ENCODE results near the gene UBE2E1. TPM values are rescaled to one million over a fixed set of nuclear protein-coding genes. Genes with fewer than 3 reads are reported as not detected.
"Not testable (repeated sequence)": the region's sequence is repeated elsewhere in the genome, so short reads cannot be mapped to it uniquely, and the experiment has no call there.

UBE2E1 gene
- total RNA-seq, 2 donors from 2014 or later, result 41.2 to 53.3 TPM

DNA sequence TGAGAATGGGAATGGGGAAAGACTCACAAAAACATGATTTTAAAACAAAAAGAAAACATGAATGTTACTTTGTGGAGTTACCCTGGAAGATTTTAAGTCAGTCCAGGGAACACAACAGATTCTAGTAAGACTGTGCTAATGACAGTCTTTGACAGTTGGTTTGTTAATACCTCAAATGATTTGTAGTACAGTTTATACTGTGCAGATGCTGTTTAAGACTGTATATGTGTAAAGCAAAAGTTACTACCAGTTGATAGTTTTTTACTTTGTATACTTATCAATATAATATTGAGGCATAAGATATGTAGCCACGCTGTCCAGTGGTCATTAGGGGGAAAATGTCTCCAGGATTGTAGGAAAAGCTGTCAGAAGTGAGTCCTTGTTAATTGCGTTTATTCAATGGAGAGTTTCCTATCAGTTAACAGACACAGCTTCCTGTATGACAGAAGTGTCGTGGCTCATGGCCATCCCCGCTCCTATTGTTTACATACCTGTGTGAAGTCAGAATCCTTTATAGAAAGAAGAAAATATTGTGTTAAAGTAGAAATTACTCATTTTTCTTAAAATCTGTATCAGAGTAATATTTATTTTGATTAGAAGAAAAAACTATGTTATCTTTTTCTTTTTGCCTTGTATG is 75.1 kb downstream of the UBE2E1 start:
- TF ChIP-seq, protein P1, sequence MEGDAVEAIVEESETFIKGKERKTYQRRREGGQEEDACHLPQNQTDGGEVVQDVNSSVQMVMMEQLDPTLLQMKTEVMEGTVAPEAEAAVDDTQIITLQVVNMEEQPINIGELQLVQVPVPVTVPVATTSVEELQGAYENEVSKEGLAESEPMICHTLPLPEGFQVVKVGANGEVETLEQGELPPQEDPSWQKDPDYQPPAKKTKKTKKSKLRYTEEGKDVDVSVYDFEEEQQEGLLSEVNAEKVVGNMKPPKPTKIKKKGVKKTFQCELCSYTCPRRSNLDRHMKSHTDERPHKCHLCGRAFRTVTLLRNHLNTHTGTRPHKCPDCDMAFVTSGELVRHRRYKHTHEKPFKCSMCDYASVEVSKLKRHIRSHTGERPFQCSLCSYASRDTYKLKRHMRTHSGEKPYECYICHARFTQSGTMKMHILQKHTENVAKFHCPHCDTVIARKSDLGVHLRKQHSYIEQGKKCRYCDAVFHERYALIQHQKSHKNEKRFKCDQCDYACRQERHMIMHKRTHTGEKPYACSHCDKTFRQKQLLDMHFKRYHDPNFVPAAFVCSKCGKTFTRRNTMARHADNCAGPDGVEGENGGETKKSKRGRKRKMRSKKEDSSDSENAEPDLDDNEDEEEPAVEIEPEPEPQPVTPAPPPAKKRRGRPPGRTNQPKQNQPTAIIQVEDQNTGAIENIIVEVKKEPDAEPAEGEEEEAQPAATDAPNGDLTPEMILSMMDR (IDR thresholded peaks at IDR 0.05), result no peak
- Histone ChIP-seq H3K4me3 (no peak overlapping the region), H3K4me1 (ENCODE audit: control insufficient read depth in 1 of 2, low read depth in 2 of 2) (peaks cover 7 to 20% of the 10 kb centered on the region in 2 donors), H3K27me3 (replicated peaks; ENCODE audit: insufficient read depth) (no peaks in the 10 kb centered on the region), H3K36me3 (no peaks in the 10 kb centered on the region), H3K27ac (no peak overlapping the region), H3K9me3 (no peaks in the 10 kb centered on the region)
- DNase-seq (ENCODE audit: low spot score) (no peak), ATAC-seq (ENCODE audit: insufficient number of reproducible peaks, low FRiP score, low read depth) (no peak)

DNA sequence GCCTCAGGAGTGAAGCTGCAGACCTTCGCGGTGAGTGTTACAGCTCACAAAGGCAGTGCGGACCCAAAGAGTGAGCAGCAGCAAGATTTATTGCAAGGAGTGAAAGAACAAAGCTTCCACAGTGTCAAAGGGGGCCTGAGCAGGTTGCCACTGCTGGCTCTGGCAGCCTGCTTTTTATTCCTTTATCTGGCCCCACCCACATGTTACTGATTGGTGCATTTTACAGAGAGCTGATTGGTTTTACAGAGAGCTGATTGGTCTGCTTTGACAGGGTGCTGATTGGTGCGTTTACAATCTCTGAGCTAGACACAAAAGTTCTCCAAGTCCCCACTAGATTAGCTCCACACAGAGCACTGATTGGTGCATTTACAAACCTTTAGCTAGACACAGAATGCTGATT is 76.2 kb downstream of the UBE2E1 start:
- peaks cover under 1 to 10% of the 10 kb centered on the region in 2 donors for H3K4me1 ChIP-seq (ENCODE audit: control insufficient read depth in 1 of 2, low read depth in 2 of 2)
- H3K36me3 ChIP-seq; H3K4me3 ChIP-seq; H3K27ac ChIP-seq; H3K9me3 ChIP-seq; DNase-seq (ENCODE audit: low spot score); ATAC-seq (ENCODE audit: insufficient number of reproducible peaks, low FRiP score, low read depth); H3K27me3 ChIP-seq (replicated peaks; ENCODE audit: insufficient read depth): not testable (repeated sequence)

DNA sequence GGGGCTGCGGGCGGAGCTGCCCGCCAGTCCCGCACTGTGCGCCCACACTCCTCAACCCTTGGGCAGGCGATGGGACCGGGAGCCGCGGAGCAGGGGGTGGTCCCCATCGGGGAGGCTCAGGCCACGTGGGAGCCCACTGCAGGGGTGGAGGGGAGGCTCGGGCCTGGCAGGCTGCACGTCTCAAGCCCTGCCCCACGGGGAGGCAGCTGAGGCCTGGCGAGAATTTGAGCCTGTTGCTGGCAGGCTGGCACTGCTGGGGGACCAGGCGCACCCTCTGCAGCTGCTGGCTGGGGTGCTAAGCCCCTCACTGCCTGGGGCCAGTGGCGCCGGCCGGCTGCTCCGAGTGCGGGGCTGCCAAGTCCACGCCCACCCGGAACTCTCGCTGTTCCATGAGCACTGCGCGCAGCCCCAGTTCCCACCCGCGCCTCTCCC is 76.7 kb downstream of the UBE2E1 start:
- DNase-seq (ENCODE audit: low spot score), result no peak
- H3K27me3 ChIP-seq (replicated peaks; ENCODE audit: insufficient read depth), result no peaks in the 10 kb centered on the region
- no peak for ATAC-seq (ENCODE audit: insufficient number of reproducible peaks, low FRiP score, low read depth)
- H3K27ac ChIP-seq, result no peak overlapping the region
- H3K36me3 ChIP-seq, result no peaks in the 10 kb centered on the region
- H3K9me3 ChIP-seq, result no peaks in the 10 kb centered on the region
- peaks cover 0 to 5% of the 10 kb centered on the region in 2 donors for H3K4me1 ChIP-seq (ENCODE audit: control insufficient read depth in 1 of 2, low read depth in 2 of 2)
- TF ChIP-seq, protein P1 (IDR thresholded peaks at IDR 0.05), result no peak
- no peak overlapping the region for H3K4me3 ChIP-seq

DNA sequence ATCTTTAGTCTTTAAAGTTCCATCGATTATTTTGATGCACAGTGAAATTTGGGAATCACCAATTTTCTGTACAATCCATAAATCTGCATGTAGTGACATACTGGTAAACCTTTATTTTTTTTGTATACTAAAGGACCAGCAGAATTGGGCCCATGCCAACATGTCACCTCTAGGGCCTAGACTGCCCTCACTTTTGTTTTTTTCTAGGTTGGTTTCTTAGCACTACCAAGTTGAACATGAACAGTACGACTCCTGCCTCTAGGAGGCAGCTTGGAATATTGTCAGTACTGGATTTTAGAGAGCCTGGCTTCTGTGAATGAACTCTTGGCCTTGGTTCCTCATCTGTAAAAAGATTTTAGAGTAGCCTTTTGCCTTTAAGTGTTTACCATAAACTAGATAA is 78.7 kb downstream of the UBE2E1 start:
- H3K27ac ChIP-seq, result no peak overlapping the region
- TF ChIP-seq, protein P1 (IDR thresholded peaks at IDR 0.05), result no peak
- H3K36me3 ChIP-seq, result no peaks in the 10 kb centered on the region
- H3K27me3 ChIP-seq (replicated peaks; ENCODE audit: insufficient read depth), result no peaks in the 10 kb centered on the region
- no peak overlapping the region for H3K4me3 ChIP-seq
- DNase-seq (ENCODE audit: low spot score) (no peak), ATAC-seq (ENCODE audit: insufficient number of reproducible peaks, low FRiP score, low read depth) (no peak)
- no peaks in the 10 kb centered on the region for H3K4me1 ChIP-seq (ENCODE audit: control insufficient read depth in 1 of 2, low read depth in 2 of 2)
- no peaks in the 10 kb centered on the region for H3K9me3 ChIP-seq

DNA sequence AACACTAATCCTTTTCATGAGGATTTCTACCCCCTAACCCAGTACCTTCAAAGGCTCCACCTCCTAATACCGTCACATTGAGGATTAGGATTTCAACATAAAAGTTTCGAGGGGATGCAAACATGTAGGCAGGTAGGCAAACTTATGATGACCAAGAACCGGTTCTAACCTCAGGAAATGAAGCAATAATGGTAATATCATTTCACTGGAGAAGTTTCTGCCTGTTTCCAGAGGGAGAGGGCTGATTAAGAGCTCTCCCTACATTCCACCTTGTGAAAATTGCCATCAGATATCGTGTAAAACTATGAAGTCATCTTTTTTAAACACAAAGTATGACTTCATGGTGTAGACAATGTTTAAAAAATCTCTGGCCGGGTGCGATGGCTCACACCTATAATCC is 79.5 kb downstream of the UBE2E1 start:
- DNase-seq (ENCODE audit: low spot score) (no peak), ATAC-seq (ENCODE audit: insufficient number of reproducible peaks, low FRiP score, low read depth) (no peak)
- H3K4me3 ChIP-seq, result no peak overlapping the region
- no peaks in the 10 kb centered on the region for H3K9me3 ChIP-seq
- TF ChIP-seq, protein P1 (IDR thresholded peaks at IDR 0.05), result no peak
- H3K36me3 ChIP-seq, result no peaks in the 10 kb centered on the region
- H3K27ac ChIP-seq, result no peak overlapping the region
- no peaks in the 10 kb centered on the region for H3K27me3 ChIP-seq (replicated peaks; ENCODE audit: insufficient read depth)
- H3K4me1 ChIP-seq (ENCODE audit: control insufficient read depth in 1 of 2, low read depth in 2 of 2), result no peaks in the 10 kb centered on the region

DNA sequence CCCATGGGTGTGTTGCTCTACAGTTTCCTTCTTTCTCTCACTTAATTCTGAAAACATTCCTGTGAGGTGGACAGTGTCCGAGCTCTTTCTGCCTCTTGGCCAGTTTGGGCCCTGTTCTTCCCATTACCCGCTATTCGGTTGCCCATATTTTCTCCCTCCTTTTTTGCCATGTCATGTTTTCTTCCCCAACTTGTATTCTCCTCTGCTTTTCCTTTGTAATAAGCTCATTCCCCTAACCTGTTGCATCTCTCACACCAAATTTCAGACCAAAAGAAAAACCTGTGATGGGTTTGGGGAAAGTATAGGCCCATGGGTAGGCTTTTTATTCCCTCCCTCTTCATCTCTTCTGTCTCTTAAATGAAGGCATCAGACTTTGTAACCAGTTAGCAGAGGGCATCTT is 80.6 kb downstream of the UBE2E1 start:
- Histone ChIP-seq H3K27me3 (replicated peaks; ENCODE audit: insufficient read depth) (no peaks in the 10 kb centered on the region), H3K4me1 (ENCODE audit: control insufficient read depth in 1 of 2, low read depth in 2 of 2) (no peaks in the 10 kb centered on the region), H3K4me3 (no peak overlapping the region), H3K36me3 (no peaks in the 10 kb centered on the region), H3K27ac (no peak overlapping the region), H3K9me3 (no peaks in the 10 kb centered on the region)
- DNase-seq (ENCODE audit: low spot score), result no peak
- no peak for ATAC-seq (ENCODE audit: insufficient number of reproducible peaks, low FRiP score, low read depth)
- TF ChIP-seq, protein P1 (IDR thresholded peaks at IDR 0.05), result no peak
